Hindlimb muscle (tissue), 1 donor: ENCODE measurements around the gene MCC. TPM values are rescaled to one million over a fixed set of nuclear protein-coding genes. Genes with fewer than 3 reads are reported as not detected.
"Not testable (repeated sequence)": the region's sequence is repeated elsewhere in the genome, so short reads cannot be mapped to it uniquely, and the experiment has no call there.

ENCODE experiments used
- DNase-seq: peaks from one replicate; pipeline ENCODE4 v3.0.0-alpha.2; 2013
- polyA plus RNA-seq: library from polyadenylated mRNA; unstranded; fragments of 120-200 nt; gene quantifications from one replicate; pipeline ENCODE4 v1.2.1, GENCODE V29; 2013; ENCODE audit not compliant: insufficient read length

The MCC gene
- polyA plus RNA-seq, 1 donor = 17.8 TPM

GRCh38 chr5:113099822-113100221 lies 388.4 kb downstream of the MCC start:
- no peak for DNase-seq

DNA sequence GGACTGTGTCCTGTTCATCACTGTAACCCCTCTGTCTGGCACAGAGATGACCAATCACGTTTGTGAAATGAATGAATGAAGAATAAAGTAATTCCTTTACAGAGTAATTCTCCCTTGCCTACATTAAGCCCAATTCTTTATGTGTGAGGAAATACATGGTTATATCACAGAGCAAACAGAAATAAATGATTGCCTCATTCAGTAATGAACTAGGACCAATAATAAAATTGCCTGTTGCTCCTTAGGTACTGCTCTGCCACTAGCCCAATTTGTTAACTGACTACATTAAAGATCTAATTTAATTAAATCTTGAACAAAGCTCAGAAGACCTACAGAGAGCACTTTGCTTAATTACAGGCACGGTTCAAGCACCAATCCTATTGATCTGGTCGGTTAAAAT lies 389.9 kb downstream of the MCC start:
- no peak for DNase-seq

DNA sequence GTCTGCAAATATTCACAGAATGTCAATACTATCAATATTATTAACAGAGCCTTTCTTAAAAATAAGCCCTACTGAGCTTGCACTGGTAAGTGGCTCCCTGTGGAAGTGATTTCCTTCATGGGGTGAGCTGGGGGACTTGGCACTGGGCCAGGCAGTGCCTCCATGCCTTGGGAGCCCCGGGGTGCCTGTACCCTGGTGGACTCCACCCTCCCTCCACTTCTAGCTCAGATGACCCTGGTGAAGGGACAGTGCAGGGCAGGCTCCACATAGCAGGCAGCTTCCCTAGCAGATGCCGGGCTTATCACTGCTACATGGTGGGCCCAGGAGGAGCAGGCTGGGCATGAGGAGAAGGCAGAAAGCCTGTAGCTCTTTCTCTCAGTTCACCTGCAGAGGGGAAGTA lies 392.4 kb downstream of the MCC start:
- DNase-seq = no peak

DNA sequence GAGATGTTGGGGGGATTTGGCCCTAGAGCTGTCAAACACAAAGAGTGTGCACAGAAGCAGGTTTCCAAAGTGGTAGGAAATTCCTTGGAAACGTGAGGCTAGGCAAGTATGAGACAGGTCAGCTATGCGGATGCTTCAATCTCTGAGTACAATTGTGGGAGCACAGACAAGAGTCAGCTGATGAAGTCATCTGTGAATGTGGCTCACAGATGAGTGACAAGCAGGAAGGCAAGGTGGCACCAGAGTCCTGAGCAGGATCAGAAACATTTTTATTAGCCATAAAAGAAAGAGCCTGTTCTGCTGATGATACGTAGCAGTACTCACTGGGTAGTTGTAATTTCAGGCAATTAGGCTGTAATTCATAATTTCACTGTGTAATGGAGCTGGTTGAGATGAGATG lies 394.7 kb downstream of the MCC start:
- DNase-seq = no peak

- no peak for DNase-seq
Observed at GRCh38 chr5:113092683-113093082, 395.6 kb downstream of the MCC start.

- DNase-seq = no peak
Observed at GRCh38 chr5:113091622-113092021, 396.6 kb downstream of the MCC start.

- no peak for DNase-seq
Observed at GRCh38 chr5:113090336-113091106, 397.7 kb downstream of the MCC start.

GRCh38 chr5:113089653-113090335 lies 398.5 kb downstream of the MCC start:
- DNase-seq = no peak

- no peak for DNase-seq
Observed at GRCh38 chr5:113087976-113088514, 400.2 kb downstream of the MCC start.

- DNase-seq = no peak
Observed at GRCh38 chr5:113085880-113086409, 402.3 kb downstream of the MCC start.

DNA sequence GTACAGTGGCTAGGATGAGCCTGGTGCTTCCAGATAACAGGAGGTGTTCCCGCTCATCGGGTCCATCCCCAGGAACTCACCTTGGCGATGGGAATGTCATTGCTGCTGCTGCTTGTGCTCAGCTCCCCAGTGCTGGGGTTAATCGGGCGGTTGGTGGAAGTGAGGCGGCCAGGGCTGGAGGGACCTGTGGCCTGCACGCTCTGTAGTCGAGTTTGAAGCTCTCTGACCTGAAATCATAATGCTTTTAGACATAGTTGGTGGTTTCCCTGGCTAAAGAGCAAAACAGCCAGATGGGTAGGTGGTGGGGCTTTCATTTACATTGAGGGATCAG lies 403.2 kb downstream of the MCC start:
- DNase-seq = no peak

GRCh38 chr5:113084402-113085083 lies 403.7 kb downstream of the MCC start:
- DNase-seq = no peak

DNA sequence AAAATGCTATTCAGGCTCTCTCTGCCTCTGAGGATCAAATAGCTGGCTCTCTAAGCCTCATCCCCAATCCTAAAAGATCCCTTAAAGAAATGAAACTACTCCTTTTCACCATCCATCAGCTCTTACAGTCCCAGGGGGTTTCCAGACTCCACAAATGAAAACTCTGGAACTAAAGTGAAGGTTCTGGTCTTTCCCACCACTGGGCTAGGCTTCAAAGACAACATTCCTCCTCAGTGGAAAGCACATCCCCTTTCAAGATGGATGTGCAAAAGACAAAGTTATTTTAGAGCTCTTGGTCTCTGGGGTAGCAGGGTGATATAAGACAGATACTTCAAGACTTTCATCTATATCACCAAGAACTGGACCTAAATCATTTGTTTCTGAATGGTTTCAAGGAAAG lies 404.8 kb downstream of the MCC start:
- DNase-seq = no peak

- no peak for DNase-seq
Observed at GRCh38 chr5:113082547-113082905, 405.7 kb downstream of the MCC start.

- no peak for DNase-seq
Observed at GRCh38 chr5:113081881-113082546, 406.2 kb downstream of the MCC start.

DNA sequence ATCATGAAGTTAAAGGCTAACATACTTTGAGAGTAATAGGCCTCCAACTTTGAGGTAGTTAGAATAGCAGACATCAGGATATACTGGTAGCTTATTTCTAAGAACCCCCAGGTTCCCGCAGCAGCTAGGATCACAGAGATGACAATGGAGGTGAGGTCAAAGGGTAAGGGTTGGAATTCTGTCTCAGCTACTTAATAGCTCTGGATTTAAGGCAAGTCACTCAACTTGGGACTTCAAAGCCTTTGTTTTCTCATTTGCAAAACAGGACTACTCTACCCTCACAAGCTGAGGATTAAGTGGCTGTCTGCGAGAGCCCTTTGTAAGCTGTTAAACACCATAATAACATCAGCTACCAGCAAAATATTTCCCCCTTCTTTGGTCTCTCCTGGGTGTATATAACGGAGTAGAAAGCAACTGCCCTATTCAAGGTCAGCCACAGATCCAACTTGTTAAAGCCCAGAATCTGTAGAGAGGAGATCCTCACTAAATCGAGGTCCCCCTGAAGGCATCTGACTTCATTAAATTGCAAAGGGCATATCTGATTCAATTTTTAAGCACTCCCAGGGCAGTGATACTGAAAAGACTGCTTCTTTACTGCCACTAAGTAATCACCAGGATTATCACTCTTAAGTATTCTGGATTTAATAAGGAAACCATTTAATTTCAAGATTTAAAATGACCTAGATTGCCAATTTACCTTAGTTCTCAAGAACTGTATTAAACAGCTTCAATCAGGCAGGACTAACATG lies 407.0 kb downstream of the MCC start:
- DNase-seq = no peak

DNA sequence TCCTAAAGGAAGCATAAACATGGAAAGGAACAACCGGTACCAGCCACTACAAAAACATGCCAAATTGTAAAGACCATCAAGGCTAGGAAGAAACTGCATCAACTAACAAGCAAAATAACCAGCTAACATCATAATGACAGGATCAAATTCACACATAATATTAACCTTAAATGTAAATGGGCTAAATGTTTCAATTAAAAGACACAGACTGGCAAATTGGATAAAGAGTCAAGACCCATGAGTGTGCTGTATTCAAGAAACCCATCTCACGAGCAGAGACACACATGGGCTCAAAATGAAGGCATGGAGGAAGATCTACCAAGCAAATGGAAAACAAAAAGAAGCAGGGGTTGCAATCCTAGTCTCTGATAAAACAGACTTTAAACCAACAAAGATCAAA lies 411.6 kb downstream of the MCC start:
- not testable (repeated sequence) for DNase-seq

- DNase-seq = no peak
Observed at GRCh38 chr5:113075019-113075418, 413.2 kb downstream of the MCC start.

- DNase-seq = not testable (repeated sequence)
Observed at GRCh38 chr5:113073629-113074034, 414.6 kb downstream of the MCC start.

DNA sequence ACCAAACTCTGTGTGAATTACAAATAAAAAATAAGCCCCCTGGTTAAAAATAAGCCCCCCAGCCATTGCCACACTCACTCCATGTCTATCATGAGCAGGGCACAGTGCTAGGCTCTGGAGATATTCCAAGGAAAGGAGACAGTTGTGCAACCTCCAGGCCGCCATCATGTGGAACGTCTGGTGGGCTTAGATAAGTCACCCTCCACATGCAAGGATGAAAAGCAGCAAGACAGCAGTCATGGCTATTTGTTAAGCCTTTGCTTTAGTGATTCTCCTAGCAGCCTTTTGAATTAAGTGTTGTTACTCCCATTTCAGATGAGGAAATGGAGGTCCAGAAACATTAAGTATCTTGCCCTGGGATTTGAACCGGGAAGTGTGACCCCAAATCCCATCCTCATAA lies 416.9 kb downstream of the MCC start:
- no peak for DNase-seq

DNA sequence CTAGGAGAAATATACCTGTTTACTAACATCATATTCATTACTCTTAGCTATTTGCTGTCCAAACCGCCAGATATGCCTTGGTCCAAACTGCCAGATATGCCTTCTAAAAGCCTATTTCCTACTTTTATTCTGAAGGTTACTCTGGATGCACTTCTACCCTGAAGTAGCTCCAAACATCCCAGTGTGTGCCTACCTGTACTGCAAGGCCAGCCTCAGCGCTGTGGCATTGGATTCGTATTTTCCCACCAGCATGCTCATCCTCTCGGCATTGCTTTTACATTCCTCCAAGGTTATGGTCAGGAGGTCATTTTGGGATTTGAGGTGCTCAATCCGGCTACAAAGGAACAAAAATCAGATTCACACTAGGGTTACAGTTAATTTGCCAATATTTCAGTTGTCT lies 417.4 kb downstream of the MCC start:
- DNase-seq = no peak

DNA sequence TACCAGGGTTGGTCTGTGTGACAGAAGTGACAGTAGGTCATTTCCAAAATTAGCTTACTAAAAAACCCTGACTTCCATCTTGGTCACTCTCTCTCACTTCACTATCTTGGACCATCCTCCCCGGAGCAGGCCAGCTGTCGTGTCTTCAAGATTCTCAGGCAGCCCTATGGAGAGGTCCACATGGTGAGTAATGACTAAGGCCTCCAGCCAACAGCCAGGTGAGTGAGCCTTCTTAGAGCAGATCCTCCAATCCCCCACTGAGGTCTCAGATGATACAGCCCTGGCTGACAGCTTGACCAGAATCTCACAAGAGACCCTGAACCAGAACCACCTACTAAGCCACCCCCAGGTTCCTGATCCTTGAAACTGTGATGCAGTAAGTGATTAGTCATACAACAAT lies 419.7 kb downstream of the MCC start:
- no peak for DNase-seq
